Adipose tissue (tissue), 3 donors: ENCODE data around the gene FLT3LG. TPM values are rescaled to one million over a fixed set of nuclear protein-coding genes. Genes with fewer than 3 reads are reported as not detected.

Experiments used
- H3K27ac ChIP-seq: one replicate; pipeline ENCODE4 v1.5.1; 2013; ENCODE audit warnings: low read depth, low read length
- WGBS, 3 donors: extraction: QIAGEN DNeasy Blood & Tissue Kit; methylation state at CpG; one replicate each; pipeline ENCODE4 v1.1.7; 2013; 5-methylcytosine and 5-hydroxymethylcytosine counted together
- polyA plus RNA-seq, 3 donors: library from polyadenylated mRNA; stranded (reverse); fragments of 200-250 nt; gene quantifications; one replicate each; pipeline ENCODE4 v1.2.3, GENCODE V29; 2013
- donor health status: healthy with polysubstance abuse.
- donor health status: Bipolar disorder and iron deficiency.
- donor health status: healthy.

The FLT3LG gene
- 10 to 100 TPM in 1 of 3 donors, 1 to 10 TPM in 2; 2.6 to 20.5 (median 7.4) TPM for polyA plus RNA-seq

DNA sequence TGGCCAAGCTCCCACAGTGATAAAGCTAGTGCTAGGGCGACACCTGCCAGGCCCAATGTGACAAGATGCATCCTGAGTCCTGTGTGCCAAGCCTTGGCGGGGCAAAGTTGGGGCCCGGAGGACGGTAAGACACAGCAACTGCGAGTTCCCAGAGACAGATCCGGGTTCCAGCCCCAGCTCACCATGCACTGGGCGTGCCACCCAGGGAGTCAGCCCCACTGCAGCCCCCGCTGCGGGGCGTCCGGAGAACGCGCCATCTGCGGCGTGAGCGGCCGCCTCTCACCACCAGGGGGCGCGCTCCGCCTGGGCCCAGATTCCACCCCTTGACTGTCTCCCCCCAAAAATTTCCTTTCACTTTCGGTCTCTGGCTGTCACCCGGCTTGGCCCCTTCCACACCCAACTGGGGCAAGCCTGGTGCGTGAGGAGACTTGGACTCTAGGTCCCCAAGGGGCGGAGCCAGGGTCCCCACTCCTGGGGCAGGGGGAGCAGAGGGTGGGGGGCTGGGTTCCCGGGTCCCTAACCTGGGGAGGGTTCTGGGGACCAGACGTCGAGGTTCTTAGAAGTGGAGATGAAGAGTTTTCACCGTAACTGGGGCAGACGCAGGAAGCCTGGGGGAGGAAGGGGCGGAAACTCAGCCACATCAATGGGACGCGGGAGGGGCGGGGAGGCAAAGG, at the start of gene FLT3LG:
Gene FLT3LG, plus strand, starts transcription at position 348 of the 674 bp plus-strand sequence. CDS start 425 bp downstream, outside the sequence.
- no peak within 1 kb of the TSS for H3K27ac ChIP-seq
- 1% methylated on average over 33 of the region's 33 CpGs for WGBS, 3 donors

DNA sequence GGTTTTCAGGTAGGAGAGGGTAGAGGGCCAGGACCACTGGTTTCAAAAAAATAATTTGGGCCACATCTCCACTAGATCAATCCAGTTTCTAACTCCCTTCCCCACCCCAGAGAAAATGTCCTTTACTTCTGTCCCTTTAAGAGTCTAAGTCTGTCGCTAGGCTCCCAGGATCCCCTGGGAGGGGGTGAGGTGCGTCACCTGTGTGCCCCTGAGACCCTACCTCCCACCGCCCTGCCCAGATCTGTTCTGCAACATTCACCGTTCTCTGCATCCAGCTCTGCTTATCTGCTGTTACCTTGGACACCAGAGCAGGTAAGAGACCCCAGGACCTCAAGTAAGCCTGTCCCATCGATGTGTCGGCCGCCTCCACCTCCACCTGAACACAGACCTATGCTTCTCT, 48.8 kb upstream of the FLT3LG start, which contains the start of gene GFY:
Gene GFY, plus strand, starts transcription at position 211 of the 400 bp plus-strand sequence. CDS start 1,043 bp downstream, outside the sequence.
- WGBS, 3 donors: 29 to 64% (median 62%) methylated on average over 7 of the region's 7 CpGs
- no peak within 1 kb of the TSS for H3K27ac ChIP-seq

- WGBS, 3 donors: 4 to 5% (median 5%) methylated on average over 30 of the region's 30 CpGs
- H3K27ac ChIP-seq: no peak overlapping the region
Observed at GRCh38 chr19:49425922-49426592, 48.0 kb upstream of the FLT3LG start.

GRCh38 chr19:49427339-49427738, 46.7 kb upstream of the FLT3LG start:
- 54 to 59% (median 55%) methylated on average over 10 to 12 of the region's 12 CpGs for WGBS, 3 donors
- no peak overlapping the region for H3K27ac ChIP-seq

DNA sequence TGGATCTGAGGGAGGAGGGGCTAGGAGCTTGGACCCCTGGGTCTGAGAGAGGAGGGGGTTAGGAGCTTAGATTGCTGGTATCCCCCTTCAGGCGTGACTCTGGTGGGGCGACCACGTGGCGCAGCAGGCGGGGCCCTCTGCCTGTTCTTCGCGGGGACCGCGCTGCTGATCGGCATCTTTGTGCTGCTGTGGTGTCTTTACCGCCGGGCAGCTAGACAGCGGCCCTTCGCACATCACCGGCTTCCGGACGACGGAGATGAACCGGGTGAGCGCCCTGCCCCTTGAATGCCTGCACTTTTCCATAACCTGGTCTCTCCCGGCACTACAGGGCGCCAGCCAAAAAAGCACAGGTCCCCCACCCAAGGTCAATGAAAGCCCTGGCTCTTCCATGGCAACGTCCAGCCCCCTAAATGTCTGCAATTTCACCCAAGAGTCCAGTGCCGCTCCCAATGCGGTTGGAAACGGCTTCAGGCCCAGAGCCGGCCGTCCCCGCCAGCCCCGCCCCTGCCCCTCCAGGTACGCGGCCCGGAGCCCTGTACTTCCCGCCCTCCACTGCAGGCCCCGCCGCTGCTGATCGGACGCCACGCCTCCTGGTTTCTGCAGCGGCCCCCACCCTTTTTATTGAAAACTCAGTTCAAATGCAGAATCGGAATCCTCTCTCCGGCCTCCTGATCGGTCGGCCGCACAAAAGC, 46.0 kb upstream of the FLT3LG start:
- WGBS, 3 donors: 1 to 2% (median 2%) methylated on average over 45 of the region's 45 CpGs
- no peak overlapping the region for H3K27ac ChIP-seq

DNA sequence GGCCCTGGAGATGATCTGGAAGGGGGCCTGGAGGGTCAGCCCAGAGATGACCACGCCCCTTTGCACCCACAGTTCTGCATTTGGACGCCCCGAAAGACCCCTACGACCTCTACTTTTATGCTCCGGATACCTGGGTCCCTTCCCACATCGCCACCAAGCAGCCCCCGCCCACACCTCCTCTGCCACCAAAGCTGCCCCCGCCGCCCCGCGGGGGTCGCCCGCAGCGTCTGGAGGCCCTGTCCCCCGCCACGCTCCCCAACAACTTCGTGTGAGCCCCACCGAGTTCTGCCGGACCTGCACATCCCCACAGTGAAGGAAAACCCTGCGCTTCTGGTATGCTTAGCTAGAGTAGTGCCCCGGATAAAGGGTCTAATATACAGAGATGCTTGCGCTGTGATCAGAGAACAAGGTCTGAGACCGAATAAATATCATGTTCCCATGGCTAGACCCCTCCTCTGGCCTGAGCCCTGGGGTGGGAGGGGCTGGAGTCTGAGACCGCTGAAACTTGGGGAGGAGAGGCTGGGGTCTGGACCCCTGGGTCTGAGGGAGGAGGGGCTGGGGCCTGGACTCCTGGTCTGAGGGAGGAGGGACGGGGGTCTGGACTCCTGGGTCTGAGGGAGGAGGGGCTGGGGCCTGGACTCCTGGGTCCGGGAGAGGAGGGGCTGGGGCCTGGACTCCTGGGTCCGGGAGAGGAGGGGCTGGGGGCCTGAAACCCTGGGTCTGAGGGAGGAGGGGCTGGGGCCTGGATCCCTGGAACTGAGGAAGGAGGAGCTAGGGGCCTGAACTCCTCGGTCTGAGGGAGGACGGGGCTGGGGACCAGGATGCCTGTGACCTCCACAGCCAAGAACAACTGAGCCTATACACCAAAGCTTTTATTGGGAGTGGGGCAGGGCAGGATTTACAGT, 45.2 kb upstream of the FLT3LG start:
- 15% methylated on average over 28 to 29 of the region's 29 CpGs for WGBS, 3 donors
- no peak overlapping the region for H3K27ac ChIP-seq

GRCh38 chr19:49430172-49430677, 43.8 kb upstream of the FLT3LG start:
- WGBS, 3 donors: 70 to 78% (median 72%) methylated on average over 9 of the region's 9 CpGs
- H3K27ac ChIP-seq: no peak overlapping the region

DNA sequence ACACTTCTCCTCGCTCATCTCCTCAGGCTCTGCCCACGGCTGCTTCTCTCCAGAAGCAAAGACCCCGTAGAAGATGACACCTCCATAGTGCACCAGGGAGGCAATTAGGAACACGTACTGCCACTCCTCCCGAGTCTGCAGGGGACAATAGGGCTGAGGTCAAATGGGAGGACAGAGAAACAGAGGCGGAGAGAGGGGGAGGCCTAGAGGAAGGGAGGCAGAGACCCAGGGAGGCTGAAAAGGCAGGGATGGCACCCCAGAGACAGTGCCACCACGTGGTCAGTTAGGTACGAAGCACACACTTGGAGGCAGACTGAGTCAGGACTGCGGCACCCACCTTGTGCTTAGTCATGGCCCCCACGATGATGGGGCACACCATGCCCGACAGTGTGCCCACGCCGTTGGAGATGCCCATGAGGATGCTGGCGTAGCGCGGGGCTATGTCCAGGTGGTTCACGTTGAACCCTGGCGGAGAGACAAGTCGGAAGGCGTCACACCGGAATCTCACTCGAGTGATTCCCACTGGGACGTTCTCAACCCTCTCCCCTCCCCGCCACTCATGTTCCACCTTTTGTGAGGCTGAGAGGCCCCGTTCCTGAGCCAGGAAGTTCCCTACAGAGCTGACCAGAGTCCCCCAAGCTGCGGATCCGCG, 43.2 kb upstream of the FLT3LG start:
- no peak overlapping the region for H3K27ac ChIP-seq
- 62 to 72% (median 64%) methylated on average over 28 of the region's 28 CpGs for WGBS, 3 donors

GRCh38 chr19:49431330-49431749, 42.7 kb upstream of the FLT3LG start:
- no peak overlapping the region for H3K27ac ChIP-seq
- 27 to 65% (median 53%) methylated on average over 23 to 29 of the region's 29 CpGs for WGBS, 3 donors

GRCh38 chr19:49432141-49433073, 41.6 kb upstream of the FLT3LG start:
- H3K27ac ChIP-seq: no peak overlapping the region
- WGBS, 3 donors: 11 to 38% (median 24%) methylated on average over 54 to 63 of the region's 63 CpGs

DNA sequence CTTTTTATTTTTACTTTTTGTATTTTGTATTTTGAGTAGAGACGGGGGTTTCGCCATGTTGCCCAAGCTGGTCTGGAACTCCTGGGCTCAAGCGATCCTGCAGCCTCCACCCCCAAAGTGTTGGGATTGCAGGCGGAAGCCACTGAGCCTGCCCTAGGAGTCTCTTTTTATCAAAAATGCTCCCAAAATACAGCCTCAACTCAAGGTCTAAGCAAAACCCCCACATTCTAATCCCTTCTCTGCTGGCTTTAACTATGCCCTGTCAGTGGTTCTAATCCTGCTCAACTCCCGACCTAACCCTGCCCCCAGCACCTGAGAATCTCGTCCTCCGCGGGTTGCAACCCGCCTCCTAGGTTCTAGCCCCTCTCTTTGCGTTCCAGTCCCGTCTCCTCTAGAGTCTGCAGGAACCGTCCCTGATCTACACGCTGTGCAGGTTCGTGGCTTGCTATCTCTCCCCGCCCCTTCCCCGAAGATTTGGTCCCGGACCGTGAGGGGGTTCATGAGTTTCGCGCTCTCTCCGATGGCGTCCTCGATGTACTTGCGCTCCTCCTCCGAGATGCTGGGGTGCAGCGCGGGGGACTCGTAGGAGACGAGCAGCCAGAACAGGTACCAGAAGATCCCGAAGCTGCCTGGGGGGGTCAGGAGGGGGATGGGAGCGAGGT, 40.6 kb upstream of the FLT3LG start:
- WGBS, 3 donors: 14 to 46% (median 34%) methylated on average over 31 of the region's 31 CpGs
- H3K27ac ChIP-seq: no peak overlapping the region

GRCh38 chr19:49434907-49435583, 39.0 kb upstream of the FLT3LG start:
- WGBS, 3 donors: 85 to 90% (median 87%) methylated on average over 18 of the region's 18 CpGs
- H3K27ac ChIP-seq: no peak overlapping the region

- 86 to 91% (median 89%) methylated on average over 10 of the region's 10 CpGs for WGBS, 3 donors
- no peak overlapping the region for H3K27ac ChIP-seq
Observed at GRCh38 chr19:49435670-49436069, 38.3 kb upstream of the FLT3LG start.

DNA sequence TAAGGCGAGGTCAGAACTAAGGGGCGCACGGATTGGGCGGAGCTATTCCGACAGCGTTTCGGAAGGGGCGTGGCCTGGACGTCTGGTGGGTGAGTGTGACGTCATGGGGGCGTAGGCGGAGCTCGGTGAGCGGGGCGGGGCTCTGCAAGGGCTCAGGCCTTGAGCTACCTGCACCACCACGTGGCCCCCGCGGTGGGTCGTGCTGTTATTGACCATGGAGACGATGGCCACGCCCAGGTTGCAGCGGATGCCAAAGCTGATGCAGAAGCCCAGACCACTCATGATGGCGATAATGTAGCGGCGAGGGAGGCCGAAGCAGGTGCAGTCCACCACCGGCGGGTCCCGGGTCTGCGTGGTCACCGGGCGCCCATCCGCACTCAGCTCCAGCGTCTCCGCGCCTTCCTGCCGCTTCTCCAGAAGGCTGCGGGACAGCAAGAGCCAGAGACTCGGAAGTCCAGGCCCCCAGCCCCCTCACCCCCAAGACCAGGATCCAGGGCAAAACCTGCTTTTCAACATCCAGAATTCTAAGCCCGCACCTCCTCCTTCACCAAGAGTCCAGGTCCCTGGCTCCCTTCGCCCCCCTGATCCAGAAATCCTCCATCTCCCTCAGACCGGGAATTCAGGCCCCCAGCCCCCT, 37.5 kb upstream of the FLT3LG start:
- no peak overlapping the region for H3K27ac ChIP-seq
- 6 to 30% (median 22%) methylated on average over 42 of the region's 42 CpGs for WGBS, 3 donors

DNA sequence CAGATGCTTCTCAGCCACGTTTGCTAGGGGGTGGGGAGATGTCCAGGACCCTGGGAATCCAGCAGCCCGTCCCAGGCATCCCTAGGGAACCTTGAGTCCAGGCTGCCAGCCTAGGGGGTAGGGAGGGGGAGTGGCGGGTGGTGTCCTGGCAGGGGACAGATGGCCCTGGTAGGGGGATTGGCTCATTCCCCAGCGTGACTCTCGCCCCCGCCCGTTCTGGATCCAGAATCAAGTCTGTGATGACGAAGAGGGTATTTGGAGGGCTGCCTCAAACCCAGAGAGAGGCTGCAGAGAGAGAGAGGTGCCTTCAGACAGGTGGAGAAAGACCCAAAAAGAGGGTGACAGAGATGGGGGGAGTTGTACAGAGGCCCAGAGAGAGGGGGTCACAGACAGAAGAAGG, 36.8 kb upstream of the FLT3LG start:
- no peak overlapping the region for H3K27ac ChIP-seq
- 13 to 38% (median 23%) methylated on average over 8 of the region's 8 CpGs for WGBS, 3 donors
